Measurements from ENCODE around the gene SERF2. TPM values are rescaled to one million over a fixed set of nuclear protein-coding genes. Genes with fewer than 3 reads are reported as not detected.
A peak's percentile ranks its signal among the peaks of the same experiment; 100 is the strongest.

Gene SERF2
- total RNA-seq, 4 donors from 2014 or later: 520 to 903 (median 765) TPM

DNA sequence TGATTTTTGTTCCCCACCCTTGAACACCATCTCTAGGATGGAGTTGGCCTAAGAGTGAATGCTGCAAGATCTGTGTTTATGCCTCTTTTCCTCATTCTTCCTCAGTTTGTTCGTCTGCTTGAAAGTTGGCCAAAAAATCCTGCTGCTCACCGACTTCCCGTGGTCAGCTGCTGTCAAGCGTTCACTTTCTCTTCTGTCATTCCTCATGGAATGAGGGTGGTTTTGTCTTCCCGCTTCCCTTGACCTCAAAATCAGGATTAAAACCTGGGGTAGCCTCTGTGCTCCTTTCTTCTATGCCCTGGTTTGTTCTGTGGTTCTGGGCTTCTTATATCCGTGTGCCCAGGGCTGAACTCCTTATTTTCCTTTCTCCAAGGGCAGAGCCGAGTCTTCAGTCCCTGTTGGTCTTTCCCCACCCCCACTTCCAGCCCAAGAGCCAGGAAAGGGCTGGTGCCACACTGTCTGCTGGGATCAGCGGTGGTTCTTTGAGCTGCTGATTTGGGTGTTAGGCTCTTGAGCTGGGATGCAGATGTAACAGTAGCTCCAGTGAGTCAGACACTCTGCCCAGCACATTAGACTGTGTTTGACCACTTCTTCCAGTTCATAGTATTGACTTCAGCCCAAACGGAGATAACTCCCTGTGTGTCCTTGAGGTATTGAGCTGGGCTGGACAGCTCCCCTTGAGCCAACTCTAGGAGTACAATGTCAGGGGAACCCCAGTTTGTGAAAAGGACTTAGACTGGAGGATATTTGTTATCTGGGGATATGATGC, 2.3 kb downstream of the SERF2 start:
- H3K36me3 ChIP-seq: peaks cover 32 to 57% (median 33%) of the 10 kb centered on the region in 3 donors
- intact Hi-C loops (cut with DNase I): no loop called here
- no peak for TF ChIP-seq CTCF (IDR thresholded peaks at IDR 0.05)
- no peak for TF ChIP-seq POLR2A (IDR thresholded peaks at IDR 0.05)
- no peaks in the 10 kb centered on the region for H3K27me3 ChIP-seq
- H3K27ac ChIP-seq: peak overlapping the region in 3 of 4 donors; percentile 21 to 98 (median 96)
- WGBS, 2 donors: 72 to 91% methylated on average over 8 to 9 of the region's 9 CpGs
- H3K9me3 ChIP-seq: no peaks in the 10 kb centered on the region
- DNase-seq: no peak
- H3K4me1 ChIP-seq: peaks cover 32 to 72% (median 35%) of the 10 kb centered on the region in 3 donors
- no peak overlapping the region for H3K4me3 ChIP-seq

GRCh38 chr15:43795197-43795596, 3.1 kb downstream of the SERF2 start:
- intact Hi-C loops (cut with DNase I): no loop called here
- H3K4me3 ChIP-seq: no peak overlapping the region
- peak overlapping the region in 3 of 4 donors; percentile 21 to 98 (median 96) for H3K27ac ChIP-seq
- H3K4me1 ChIP-seq: peaks cover 37 to 79% (median 40%) of the 10 kb centered on the region in 3 donors
- DNase-seq: no peak
- WGBS, 2 donors: 84 to 100% methylated on average over 2 of the region's 2 CpGs
- H3K36me3 ChIP-seq: peaks cover 32 to 64% (median 33%) of the 10 kb centered on the region in 3 donors
- H3K27me3 ChIP-seq: no peaks in the 10 kb centered on the region
- no peaks in the 10 kb centered on the region for H3K9me3 ChIP-seq
- TF ChIP-seq CTCF (IDR thresholded peaks at IDR 0.05): no peak
- TF ChIP-seq POLR2A (IDR thresholded peaks at IDR 0.05): no peak

DNA sequence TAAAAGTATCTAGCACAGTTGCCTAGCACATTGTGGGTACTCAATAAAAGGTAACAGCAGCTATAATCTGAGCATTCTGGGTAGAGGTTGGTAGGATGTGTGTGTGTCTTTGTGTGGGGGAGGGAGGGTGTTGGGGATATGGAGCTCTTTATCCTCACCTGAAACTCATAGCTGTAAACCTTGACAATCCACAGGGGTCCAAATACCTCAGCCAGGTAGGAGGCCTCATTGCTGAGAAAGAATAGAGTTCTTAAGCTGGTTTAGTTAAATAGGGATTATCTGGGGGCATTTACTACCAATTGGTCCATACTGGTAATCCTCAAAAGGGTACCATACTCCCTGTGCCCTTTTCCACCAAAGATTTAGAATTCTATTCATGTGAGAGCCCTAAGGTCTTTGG, 3.9 kb downstream of the SERF2 start:
- DNase-seq: no peak
- intact Hi-C loops (cut with DNase I): no loop called here
- Histone ChIP-seq H3K9me3 (no peaks in the 10 kb centered on the region), H3K27ac (no peak overlapping the region), H3K27me3 (no peaks in the 10 kb centered on the region), H3K36me3 (peaks cover 32 to 64% (median 33%) of the 10 kb centered on the region in 3 donors), H3K4me3 (no peak overlapping the region), H3K4me1 (peaks cover 37 to 84% (median 40%) of the 10 kb centered on the region in 3 donors)
- TF ChIP-seq CTCF (IDR thresholded peaks at IDR 0.05): no peak
- no peak for TF ChIP-seq POLR2A (IDR thresholded peaks at IDR 0.05)

DNA sequence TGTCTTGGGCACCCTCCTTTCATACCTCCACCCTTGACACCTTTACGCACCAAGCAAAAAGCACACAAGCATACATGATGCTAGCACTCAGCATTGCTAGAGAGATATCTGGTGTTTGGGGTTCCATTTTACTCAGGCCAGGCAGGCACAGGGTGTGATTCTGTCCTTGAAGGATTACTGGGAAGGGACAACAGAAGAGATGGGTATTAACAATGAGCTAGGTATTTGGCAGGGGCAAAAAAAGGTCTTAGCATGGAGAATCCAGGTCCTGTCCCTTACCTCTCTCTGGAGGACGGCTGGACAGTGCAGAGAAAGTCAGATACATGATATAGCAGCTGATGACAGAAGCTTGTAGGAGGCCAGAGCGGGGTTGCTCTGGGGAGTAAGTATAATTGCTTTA, 4.4 kb downstream of the SERF2 start:
- no peak for DNase-seq
- H3K4me1 ChIP-seq: peaks cover 42 to 85% (median 43%) of the 10 kb centered on the region in 3 donors
- H3K4me3 ChIP-seq: no peak overlapping the region
- no peaks in the 10 kb centered on the region for H3K27me3 ChIP-seq
- no peak for TF ChIP-seq CTCF (IDR thresholded peaks at IDR 0.05)
- no peak for TF ChIP-seq POLR2A (IDR thresholded peaks at IDR 0.05)
- peak overlapping the region in 1 of 4 donors; percentile 93 for H3K27ac ChIP-seq
- peaks cover 32 to 64% (median 33%) of the 10 kb centered on the region in 3 donors for H3K36me3 ChIP-seq
- intact Hi-C loops (cut with DNase I): no loop called here
- WGBS, 2 donors: 82 to 90% methylated on average over 3 of the region's 3 CpGs
- H3K9me3 ChIP-seq: no peaks in the 10 kb centered on the region

DNA sequence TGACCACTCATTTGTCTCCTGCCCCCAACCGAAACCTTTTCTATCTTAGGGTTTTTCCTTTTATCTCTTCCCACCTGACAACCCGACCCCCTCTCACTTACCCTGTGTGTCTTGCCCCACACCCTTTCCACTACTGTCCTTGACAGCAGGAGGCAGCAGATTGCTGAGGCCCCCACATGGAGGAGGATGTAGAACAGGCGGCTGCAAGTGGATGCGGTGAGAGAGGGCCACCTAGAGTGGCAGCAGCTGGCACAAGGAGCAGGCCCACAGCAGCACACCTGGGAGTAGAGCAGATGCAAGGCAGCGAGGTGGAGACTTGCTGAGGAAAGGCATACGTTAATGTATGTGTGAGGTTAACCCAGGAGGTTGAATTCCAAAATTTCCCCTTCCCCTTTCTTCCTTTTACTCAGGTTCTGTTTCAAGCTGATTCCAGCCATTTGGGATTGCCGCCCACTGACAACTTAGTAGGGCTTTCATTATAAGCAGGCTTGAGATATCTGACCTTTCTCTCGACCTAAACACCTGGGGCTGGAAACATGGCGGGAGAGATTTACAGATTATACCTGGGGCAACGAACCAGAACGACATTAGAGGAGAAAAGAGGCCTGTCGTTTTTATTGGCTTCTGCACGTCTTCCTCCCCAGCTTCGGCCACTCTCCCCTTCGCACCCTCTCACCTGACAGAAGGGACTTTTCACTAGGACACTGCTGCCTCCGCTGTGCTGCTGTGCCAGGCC, 7.3 kb downstream of the SERF2 start:
- Histone ChIP-seq H3K9me3 (no peaks in the 10 kb centered on the region), H3K27me3 (no peaks in the 10 kb centered on the region), H3K4me1 (peaks cover 30 to 74% (median 33%) of the 10 kb centered on the region in 3 donors), H3K27ac (peak overlapping the region; percentile 89 to 94 (median 94)), H3K36me3 (peaks cover 23 to 79% (median 24%) of the 10 kb centered on the region in 3 donors), H3K4me3 (no peak overlapping the region)
- DNase-seq: no peak
- no peak for TF ChIP-seq POLR2A (IDR thresholded peaks at IDR 0.05)
- TF ChIP-seq CTCF (IDR thresholded peaks at IDR 0.05): no peak
- intact Hi-C loops (cut with DNase I): no loop called here
- 81 to 86% methylated on average over 13 to 15 of the region's 16 CpGs for WGBS, 2 donors
